T-helper 2 cell treated with Interferon-gamma antibody and Interleukin-4, amounts not matched to agents 100 ng/mL and 5 ng/mL, for 36 hours (primary cell): ENCODE results near the gene ZDHHC14. TPM values are rescaled to one million over a fixed set of nuclear protein-coding genes. Genes with fewer than 3 reads are reported as not detected.

ENCODE experiments used
- intact Hi-C: fragments of 100-400 bp; cut with micrococcal nuclease; formaldehyde crosslinking; loops from one replicate; pipeline ENCODE4 v1.15.1; 2023
- total RNA-seq: library from RNA; stranded (reverse); gene quantifications from 2 replicates; pipeline ENCODE4 v1.2.3, GENCODE V29; 2022

The ZDHHC14 gene
- total RNA-seq, 1 donor from 2014 or later = 6.8 TPM

DNA sequence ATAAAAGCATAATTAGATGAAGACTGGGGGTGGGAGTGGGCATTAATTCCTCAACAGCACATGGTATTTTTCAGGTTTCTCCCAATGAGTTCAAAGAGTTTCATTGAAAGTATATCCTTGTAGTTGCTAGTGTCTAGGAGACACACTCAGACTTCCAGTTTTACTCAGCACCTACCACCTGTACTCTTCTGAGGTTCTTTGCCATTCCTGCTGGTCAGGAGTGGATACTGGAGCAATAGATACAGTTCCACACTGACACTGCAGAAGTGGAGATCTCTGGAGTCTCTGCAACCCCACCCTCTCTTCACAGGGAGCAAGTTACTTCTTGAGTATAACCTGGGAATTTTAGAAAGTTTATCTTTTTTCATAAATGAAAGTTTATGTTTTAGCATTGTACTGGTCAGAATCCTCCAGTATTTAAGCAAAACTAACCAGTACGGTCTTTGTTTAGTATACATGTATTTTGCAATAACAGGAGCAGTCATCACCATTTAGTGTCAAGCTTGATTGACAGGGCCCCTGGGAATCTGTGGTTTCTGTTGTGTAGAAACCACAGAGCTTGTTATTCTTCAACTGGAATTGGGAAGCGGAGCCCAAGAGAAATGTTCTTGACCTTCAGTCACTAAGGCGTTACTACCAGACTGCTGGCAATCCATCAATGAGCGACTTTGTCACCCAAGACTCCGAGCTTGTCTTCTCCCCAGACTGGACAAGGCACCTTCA, 148.1 kb downstream of the ZDHHC14 start:
- intact Hi-C loops = no loop called here

DNA sequence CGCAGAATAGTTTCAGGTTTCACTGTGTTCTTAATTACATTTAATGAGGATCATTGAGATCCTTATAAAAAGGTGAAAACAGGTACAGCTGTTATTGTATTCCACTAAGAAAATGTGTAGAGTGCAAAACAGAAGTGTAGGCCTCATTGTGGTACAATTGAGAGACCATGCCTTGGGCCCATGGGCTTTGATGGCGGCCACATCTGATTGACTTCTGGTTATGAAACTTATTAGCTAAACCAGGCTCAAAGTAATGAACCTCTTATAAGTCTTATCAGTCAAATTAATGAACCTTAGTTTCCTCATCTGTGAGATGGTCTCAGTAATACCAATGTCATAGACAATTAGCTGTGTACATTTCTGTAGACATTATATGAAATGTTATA, 148.7 kb downstream of the ZDHHC14 start:
- intact Hi-C loops = no loop called here

DNA sequence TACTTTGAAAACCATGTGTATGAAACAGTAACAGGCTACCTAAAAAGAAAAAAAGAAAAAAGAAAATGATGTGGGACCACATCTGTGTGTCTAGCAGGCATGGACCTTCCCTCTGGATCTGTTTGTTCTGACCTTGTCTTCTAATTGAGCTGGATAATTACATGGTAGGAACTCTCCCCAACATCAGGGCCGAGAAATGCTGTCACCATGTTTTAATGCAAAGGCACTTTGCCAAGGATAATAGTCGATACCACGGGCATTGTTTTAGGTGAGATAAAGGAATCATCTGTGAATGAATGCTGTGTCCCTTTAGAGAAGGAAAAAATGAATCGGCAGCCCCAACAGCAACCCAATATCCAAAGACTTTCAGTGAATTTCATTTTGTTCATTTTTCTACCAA, 149.1 kb downstream of the ZDHHC14 start:
- intact Hi-C loops = no loop called here

DNA sequence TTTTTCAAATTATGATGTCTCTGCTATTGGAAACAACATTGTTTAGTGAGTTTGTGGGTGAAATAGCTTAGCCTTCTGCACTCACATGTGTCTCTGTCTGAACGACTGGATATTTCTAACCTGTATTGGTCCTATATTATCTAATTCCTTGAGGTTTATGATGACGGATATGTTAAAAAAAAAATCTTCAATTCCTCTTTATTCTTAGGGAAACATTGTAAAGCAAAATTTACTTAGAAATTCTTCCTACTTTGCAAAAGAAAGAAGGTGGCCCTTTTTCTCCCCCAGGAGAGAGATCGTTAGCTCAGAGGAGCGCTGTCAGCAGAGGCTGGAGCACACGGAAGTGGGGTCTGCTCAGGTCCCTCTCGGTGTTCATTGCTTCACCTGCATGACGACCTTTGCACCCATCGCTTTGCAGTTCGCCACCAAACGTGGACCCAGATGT, 149.8 kb downstream of the ZDHHC14 start:
- intact Hi-C loops = no loop called here

DNA sequence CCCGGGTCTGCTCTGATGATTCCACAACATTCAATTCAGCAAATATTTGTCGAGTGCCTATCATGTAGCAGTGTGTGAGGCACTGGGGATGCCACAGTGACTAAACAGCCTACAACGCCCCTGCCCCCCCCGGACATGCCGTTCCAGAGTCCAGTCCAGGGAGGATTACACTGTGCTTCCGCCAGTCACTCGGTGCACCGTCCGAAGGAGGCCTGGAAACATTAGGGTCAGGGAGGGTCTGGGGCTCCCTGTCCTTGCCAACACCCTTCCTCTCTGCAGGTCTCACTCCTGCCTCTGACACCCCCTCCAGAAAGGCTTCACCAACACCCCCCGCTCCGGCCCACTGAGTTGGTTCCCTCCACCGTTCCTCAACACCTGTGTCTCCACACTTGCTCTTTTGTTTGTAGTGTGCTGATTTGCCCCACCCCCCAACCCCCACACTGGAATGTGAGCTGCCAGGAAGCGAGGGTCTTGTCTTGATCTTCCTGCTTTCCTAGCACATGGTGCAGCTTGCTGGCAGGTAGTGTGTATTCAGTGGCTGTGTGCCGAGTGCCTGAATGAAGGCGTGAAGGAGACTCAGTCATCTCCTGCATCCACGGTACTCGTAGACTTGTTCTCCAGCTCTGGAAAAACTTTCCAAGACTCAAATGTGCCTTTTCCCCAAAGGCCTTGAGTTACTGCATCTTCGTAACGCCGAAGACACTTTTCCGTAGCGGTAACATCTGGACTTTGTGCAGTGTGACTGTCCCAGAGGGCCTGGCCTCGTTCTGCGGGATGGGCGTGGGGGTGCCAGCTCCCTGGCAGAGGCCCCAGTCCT, 150.4 kb downstream of the ZDHHC14 start:
- intact Hi-C loops = no loop called here

DNA sequence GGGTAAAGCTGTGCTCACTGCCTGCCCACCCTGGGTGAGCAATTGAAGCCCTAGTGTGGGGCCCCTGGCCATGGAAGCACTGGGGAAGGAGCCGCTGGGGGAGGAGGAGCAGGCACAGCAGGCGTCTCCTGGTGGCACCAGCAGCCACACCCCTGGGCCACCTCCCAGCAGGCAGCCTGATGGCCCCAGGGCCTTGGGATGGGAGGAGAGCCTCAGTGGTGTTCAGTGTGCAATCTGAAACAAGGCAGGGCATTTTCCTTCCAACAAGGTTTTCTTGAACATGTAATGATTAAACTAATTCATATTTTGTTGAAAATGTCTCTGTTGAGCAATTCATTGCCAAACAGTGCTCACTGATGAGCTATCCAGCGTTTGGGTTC, 151.0 kb downstream of the ZDHHC14 start:
- intact Hi-C loops = no loop called here

DNA sequence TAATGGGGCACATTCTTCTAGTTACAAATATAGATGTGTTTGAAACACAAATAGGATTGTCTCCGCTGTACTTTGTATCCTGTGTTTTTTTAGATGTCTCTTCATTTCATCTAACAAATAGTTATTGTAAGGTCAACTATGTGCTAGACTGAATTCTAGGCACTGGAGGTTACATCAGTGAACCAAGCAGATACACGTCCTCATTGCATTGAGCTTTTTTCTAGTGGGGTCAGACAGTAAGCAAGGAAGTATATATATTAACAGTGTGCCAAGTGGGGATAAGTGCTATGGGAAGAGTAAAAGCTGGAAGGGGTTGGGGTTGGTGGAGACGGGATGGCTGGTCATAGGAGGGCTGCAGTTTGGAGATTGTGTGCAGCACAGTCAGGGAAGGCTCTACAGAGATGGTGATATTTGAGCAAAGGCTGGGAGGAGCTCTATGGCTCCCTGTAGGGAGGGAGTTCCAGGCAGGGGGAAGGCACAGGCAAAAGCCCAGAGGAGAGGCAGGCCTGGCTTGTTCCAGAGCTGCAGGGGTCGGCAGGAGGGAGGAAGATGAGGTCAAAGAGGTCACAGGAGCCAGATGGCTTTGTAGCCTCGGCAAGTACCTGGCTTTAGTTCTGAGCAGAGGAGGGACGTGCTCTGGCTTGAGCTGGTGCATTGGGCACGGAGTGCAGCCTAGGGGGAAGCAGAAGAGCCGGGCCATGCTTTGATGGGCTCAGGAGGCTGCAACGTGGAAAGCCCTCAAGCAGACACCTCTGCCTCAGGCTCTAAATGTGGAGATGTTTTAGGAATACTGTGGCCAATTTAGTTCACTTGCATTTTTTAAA, 152.3 kb downstream of the ZDHHC14 start:
- intact Hi-C loops = no loop called here

DNA sequence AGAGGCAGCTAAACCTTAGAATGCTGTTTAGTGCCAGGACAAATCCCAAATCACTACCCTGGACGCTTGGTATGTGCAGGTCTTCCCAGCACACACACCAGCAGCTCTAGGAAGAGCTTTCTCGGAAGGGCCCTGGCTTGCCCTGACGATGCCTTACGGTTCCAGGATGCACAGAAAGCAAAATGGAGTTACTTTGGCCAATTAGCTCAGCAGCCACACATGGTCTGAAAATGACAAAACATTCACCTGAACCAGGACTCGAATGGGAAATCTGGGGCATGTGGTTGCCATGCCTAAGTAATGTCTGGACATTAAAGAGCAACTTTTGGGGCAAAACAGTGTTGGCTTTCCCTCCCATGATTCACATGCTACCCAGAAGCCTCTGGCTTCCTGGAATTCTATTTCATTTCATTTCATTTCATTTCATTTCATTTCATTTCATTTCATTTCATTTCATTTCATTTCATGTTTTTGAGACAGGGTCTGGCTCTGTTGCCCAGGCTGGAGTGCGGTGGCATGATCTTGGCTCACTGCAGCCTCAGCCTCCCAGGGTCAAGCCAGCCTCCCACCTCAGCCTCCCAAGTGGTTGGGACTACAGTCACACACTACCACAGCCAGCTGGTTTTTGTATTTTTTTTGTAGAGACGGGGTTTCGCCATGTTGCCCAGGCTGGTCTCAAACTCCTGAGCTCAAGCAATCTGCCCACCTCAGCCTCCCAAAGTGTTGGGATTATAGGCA, 153.3 kb downstream of the ZDHHC14 start:
- intact Hi-C loops = no loop called here

DNA sequence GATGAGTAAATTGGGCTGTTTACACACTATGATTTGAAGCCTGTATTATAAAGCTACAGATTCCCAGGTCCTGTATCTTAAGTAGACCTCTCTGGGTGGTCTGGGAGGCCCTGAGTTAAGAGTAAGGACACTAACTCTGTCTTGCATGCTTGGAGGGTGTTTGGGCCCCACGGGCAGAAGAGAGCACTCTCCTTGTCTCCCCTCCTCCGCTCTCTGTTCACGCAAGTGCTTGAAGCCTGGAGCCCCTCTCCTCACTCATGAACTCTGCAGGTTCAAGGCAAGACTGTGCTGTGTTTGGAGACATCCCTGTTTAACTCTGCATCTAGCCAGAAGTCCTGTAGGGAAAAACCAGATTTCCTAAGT, 154.0 kb downstream of the ZDHHC14 start:
- intact Hi-C loops = loop anchor here (5.0 kb wide), 2 partner anchors 37 to 213 kb away; partner anchors contain the start of gene TMEM242

DNA sequence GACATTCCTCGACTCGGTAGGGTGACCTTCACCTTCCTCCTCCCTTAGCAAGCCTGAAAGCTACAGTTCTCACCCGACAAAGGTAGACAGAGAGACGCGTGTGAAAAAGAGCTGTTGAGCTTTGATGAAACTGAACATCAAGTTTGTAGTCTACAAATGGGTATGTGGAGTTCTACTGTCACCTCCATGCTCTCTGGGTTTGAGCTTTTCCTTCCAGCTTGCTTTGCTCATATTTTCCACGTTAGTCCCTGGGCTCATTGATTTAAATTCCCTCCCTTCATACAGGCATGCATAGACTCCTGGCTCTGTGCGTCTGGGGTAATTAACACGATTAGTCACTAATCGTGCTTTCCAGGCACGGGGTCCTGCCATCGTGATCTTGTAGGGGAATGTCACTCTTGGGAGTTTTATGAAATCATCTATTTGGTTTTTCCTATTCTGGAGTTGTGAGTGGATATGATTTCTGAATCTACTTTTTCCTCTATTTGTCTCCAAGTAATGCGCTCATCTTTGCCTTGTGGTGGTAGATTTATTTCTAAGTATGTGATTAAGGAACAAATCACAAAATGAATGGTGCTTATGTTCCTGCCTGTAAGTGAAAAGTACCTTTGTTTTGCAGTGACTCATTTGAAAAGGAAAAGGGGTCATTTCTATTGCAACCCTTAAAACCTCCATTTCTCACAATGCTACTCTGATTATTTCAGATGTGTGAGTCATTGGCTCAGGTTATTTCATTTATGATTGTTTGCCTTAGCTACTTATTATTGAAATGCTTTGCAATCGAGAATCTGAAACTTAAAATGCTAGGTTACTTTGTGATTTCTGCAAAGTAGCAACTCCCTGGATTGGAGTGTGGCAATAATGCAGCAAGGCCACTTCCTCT, 154.6 kb downstream of the ZDHHC14 start:
- intact Hi-C loops = loop anchor here (1.0 to 5.0 kb wide), 5 partner anchors 8 to 213 kb away; partner anchors contain the start of genes TMEM242 and ZDHHC14

DNA sequence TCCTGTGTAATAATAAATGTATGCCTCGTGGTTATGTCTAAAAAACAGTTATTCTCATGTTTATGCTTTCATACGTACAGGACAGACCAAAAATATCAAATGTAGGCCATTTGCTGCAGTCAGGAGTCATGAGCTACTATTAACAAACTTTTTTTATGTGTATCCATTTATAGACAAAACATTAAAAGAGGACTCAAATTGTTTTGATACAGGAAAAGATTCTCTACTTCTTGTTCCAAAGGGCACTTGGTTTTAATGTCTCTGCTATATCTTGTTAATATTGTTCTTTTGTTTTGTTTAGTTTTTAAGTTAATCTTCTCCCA, 155.2 kb downstream of the ZDHHC14 start:
- intact Hi-C loops = loop anchor here (1.0 to 5.0 kb wide), 5 partner anchors 9 to 214 kb away; partner anchors contain the start of genes TMEM242 and ZDHHC14

DNA sequence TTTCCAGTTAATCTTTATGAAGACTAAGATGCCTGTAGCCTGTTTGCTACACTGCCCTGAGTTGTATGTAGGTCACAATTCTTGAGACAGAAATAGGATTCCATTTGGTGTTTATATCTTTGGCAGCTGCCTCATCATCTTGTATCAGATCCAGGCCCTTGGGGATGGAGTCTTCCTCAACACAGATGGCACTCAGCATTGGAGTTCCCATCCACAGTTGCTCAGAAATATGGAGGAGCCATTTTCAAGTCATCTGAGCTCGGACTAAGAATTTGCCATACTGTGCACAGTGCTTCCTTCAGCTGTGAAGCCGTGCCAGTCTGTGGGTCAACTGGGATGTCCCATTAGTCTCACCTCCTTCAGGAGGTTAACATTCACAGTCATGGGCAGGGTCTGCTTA, 156.6 kb downstream of the ZDHHC14 start:
- intact Hi-C loops = loop anchor here (2.0 to 5.0 kb wide), 4 partner anchors 35 to 215 kb away; partner anchors contain the start of genes TMEM242 and ZDHHC14

DNA sequence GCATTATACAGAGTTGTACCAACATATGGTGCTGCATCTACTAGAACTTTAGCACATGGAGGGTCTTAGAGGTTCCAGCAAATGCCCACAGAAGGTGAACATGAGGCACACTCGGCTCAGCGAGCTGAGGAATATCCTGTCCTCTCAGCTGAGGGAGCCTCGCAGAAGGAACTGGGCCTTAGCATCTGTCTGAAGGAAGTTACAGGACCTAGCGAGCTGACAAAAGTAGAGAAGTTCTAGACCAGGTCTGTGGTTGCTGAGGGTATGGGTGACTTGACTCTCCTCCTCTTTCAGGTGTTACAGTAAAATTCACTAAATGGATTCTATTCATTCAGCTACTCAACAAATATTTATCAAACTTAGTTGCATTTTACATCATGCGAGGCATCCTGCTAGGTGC, 157.2 kb downstream of the ZDHHC14 start:
- intact Hi-C loops = loop anchor here (5.0 kb wide), 2 partner anchors 34 to 216 kb away; partner anchors contain the start of gene TMEM242

DNA sequence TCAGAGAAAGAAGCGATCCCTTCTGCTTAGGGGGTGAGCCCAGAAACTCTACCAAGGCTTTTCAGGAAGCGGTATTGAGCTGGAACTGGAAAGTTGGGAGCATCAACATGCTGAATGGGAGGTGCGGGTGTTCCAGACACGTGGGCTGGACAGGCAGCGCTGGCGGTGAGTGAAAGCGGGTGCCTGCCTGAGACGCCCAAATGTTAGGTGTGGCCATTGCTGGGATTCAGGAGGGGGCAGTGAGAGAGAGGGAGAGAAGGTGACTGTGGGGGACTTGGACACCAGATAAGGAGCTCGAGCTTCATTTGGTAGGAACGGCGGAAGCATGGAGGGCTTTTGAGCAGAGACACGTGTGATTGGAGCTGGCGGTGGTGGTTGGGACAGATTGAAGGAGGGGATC, 157.7 kb downstream of the ZDHHC14 start:
- intact Hi-C loops = loop anchor here (5.0 kb wide), 2 partner anchors 34 to 216 kb away; partner anchors contain the start of gene TMEM242

DNA sequence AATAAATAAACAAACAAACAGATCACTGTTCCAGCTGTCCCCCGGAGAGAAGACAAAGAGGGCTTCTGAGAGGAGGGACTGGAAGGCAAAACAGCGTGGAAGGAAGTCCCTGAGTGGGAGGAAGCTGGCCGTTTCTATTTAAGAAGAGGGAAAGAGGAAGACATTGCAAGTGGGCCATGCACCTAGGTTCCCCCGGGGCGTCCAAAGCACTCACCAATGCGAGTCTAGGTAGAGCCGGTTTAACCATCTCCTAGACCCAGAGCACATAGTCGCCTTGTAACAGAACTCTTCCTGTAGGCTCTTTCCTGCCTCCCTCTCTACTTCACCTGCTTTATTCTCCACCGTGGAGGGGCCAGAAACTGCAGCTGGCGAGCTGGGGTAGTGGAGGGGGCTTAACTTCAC, 158.4 kb downstream of the ZDHHC14 start:
- intact Hi-C loops = loop anchor here (5.0 kb wide), 2 partner anchors 33 to 217 kb away; partner anchors contain the start of gene TMEM242

DNA sequence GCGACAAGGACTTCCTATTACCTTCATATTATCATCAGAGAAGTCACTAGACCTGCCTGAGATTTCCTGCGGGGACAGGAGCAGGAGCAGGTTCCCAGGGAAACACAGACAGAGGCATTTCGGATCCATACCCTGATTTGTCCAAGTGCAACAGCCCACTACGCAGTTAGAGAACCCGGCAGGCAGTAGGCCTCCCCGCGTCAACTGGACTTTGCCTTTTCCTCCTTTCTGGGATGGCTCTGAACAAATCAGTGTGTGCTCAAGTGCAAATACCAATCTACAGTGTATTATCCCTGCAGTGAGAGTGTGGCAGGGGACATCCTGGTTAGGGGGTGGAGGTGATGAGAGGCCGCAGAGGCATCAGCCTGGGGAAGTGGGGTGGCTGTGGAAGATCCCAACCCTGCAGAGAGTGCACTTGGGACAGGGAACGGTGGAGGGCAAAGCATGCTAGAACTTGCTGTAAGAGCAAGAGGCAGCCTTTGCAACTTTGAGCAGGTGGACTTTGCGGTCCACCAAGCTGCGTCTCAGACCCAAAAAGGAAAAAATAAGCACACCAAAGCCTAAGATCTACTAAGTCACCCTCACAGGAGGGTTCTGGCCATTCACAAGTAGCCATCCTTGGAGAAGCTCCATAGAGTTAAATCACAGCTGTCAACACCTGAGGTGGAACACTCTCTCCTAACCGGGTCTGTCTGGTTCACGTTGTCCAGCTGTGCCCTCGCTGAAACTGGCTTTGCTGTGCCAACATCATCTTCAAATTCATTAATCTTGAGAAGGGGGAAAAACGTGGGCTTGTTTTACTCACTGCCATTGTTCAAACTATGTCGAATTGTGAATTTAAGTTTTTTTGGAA, 159.1 kb downstream of the ZDHHC14 start:
- intact Hi-C loops = loop anchor here (5.0 kb wide), 2 partner anchors 32 to 218 kb away; partner anchors contain the start of gene TMEM242

DNA sequence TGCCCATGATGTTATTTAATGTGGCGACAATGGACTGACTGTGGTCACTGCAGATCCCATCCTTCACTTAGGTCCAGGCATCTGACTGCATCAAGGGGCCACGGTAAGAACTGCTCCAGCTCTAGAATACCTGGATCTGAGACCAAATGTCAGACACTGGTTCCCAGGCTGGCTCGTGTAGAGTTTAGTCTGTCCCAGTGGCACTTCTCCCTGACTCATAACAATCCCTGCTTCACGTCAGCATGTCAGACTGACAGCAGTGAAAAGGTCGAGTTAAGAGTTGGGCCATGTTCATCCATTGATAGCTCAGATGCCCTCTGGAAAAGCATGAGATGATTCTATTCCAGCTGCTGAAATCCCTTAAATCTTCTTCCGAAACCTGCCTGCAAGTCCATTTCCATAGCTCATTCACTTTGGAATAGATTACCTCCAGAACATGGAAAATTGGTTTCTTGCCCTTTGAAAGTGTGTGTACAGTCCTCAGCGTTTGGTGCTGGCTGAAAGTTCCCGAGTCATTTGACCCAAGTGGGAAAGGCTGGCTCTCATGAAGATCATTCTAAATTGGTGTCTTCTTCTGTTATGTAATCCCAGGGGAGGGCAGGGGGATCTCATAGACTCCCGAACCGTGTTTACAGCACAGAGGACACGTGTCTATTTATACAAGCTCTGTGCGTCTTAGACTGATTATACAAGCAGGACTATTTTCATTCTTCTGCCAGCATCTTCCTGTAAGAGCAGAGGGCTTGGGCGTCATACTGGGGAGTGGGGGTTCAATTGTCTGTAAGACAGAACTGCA, 160.8 kb downstream of the ZDHHC14 start:
- intact Hi-C loops = no loop called here
